IMR-90 (cell line): ENCODE data around the gene BCL2L1. TPM values are rescaled to one million over a fixed set of nuclear protein-coding genes. Genes with fewer than 3 reads are reported as not detected.
A peak's percentile ranks its signal among the peaks of the same experiment; 100 is the strongest.

Source experiments
- ATAC-seq: fragments of 200-7000 bp; cut with Tn5 transposase; 2 replicates; pipeline ENCODE4 v1.9.1; 2020; ENCODE audit warnings: low read depth, mild to moderate bottlenecking, moderate library complexity
- BruUV-seq: library from RNA; stranded (reverse); fragments of 400-500 nt; replicated peaks from 2 replicates; lab custom pipeline; 2021; lab: Mats Ljungman, UMichigan
- CTCF ChIA-PET: fragments of 300-600 bp; formaldehyde crosslinking; extraction: SDS; loops from one replicate; lab custom pipeline; 2021; ENCODE audit warnings: antibody characterized with exemption; lab: Yijun Ruan, JAX
- POLR2A ChIA-PET: fragments of 300-600 bp; sonication (Branson Sonifier 250); formaldehyde crosslinking; loops from one replicate; lab custom pipeline; 2022; ENCODE audit warnings: antibody characterized with exemption; ENCODE audit not compliant: unreplicated experiment; lab: Charles Lee
- DNase-seq: peaks from one replicate; pipeline ENCODE4 v3.0.0; 2013
- H2AFZ ChIP-seq: replicated peaks from 2 replicates; pipeline ENCODE3; 2013; ENCODE audit warnings: low read length, mild to moderate bottlenecking; ENCODE audit not compliant: poor library complexity
- H2AK5ac ChIP-seq: 2 replicates; pipeline ENCODE4 v1.6.1; 2013; ENCODE audit warnings: low read depth, low read length, inconsistent platforms
- H2AK9ac ChIP-seq: replicated peaks from 2 replicates; pipeline ENCODE3; 2013; ENCODE audit warnings: mild to moderate bottlenecking, low read depth, low read length, moderate library complexity; ENCODE audit not compliant: poor library complexity
- H2BK120ac ChIP-seq: 2 replicates; pipeline ENCODE4 v1.6.1; 2013; ENCODE audit warnings: low read depth, low read length, inconsistent platforms
- H2BK15ac ChIP-seq: 3 replicates; pipeline ENCODE4 v1.6.1; 2013; ENCODE audit warnings: low read depth, low read length, inconsistent platforms
- H2BK20ac ChIP-seq: 2 replicates; pipeline ENCODE4 v1.6.1; 2013; ENCODE audit warnings: low read depth, mild to moderate bottlenecking, inconsistent platforms, low read length, moderate library complexity
- H2BK5ac ChIP-seq: 2 replicates; pipeline ENCODE4 v1.6.1; 2013; ENCODE audit warnings: mild to moderate bottlenecking, low read depth, low read length, inconsistent platforms; ENCODE audit not compliant: poor library complexity, severe bottlenecking
- H3K14ac ChIP-seq: replicated peaks from 2 replicates; pipeline ENCODE4 v1.6.1; 2013; ENCODE audit warnings: low read depth, low read length, inconsistent platforms
- H3K18ac ChIP-seq: 2 replicates; pipeline ENCODE4 v1.6.1; 2013; ENCODE audit warnings: low read depth, low read length, control low read depth
- H3K23ac ChIP-seq: 2 replicates; pipeline ENCODE4 v1.6.1; 2013; ENCODE audit warnings: low read depth, low read length, inconsistent platforms
- H3K27ac ChIP-seq: 2 replicates; pipeline ENCODE4 v1.5.1; 2013; ENCODE audit warnings: mild to moderate bottlenecking, control low read depth, low read length; ENCODE audit not compliant: insufficient read depth
- H3K27me3 ChIP-seq: 2 replicates; pipeline ENCODE4 v1.6.1; 2013; ENCODE audit warnings: low read length; ENCODE audit not compliant: control insufficient read depth, insufficient read depth
- H3K36me3 ChIP-seq: 2 replicates; pipeline ENCODE4 v1.6.1; 2013; ENCODE audit warnings: low read length, mixed read lengths; ENCODE audit not compliant: control insufficient read depth, insufficient read depth
- H3K4ac ChIP-seq: 2 replicates; pipeline ENCODE4 v1.6.1; 2013; ENCODE audit warnings: low read depth, low read length, inconsistent platforms
- H3K4me1 ChIP-seq: 2 replicates; pipeline ENCODE4 v1.6.1; 2013; ENCODE audit warnings: low read length, mixed read lengths; ENCODE audit not compliant: control insufficient read depth, insufficient read depth
- H3K4me2 ChIP-seq: 2 replicates; pipeline ENCODE4 v1.6.1; 2013; ENCODE audit warnings: low read depth, mild to moderate bottlenecking, control low read depth, low read length, moderate library complexity
- H3K4me3 ChIP-seq: 2 replicates; pipeline ENCODE4 v1.5.1; 2013; ENCODE audit warnings: low read depth, mild to moderate bottlenecking, control low read depth, low read length, moderate library complexity; ENCODE audit not compliant: insufficient read depth
- H3K56ac ChIP-seq: 2 replicates; pipeline ENCODE4 v1.6.1; 2013; ENCODE audit warnings: low read length, inconsistent platforms; ENCODE audit not compliant: insufficient read depth; ENCODE audit errors: extremely low read depth
- H3K79me1 ChIP-seq, 2 experiments: 2 replicates each; pipeline ENCODE4 v1.6.1; 2013; ENCODE audit warnings: low read length in 2 of 2, inconsistent platforms in 1 of 2, low read depth in 1 of 2
- H3K9ac ChIP-seq: 2 replicates; pipeline ENCODE4 v1.6.1; 2013; ENCODE audit warnings: low read depth, low read length, control low read depth
- H3K9me1 ChIP-seq: 2 replicates; pipeline ENCODE4 v1.6.1; 2013; ENCODE audit warnings: low read length, inconsistent platforms; ENCODE audit not compliant: insufficient read depth
- H3K9me3 ChIP-seq: 2 replicates; pipeline ENCODE4 v1.6.1; 2013; ENCODE audit warnings: low read length; ENCODE audit not compliant: control insufficient read depth, insufficient read depth
- H4K20me1 ChIP-seq: 2 replicates; pipeline ENCODE4 v1.6.1; 2013; ENCODE audit warnings: low read length, inconsistent platforms; ENCODE audit not compliant: insufficient read depth
- H4K5ac ChIP-seq: 2 replicates; pipeline ENCODE4 v1.6.1; 2013; ENCODE audit warnings: mild to moderate bottlenecking, low read depth, low read length, control low read depth
- H4K8ac ChIP-seq, 2 experiments: 2 replicates each; pipeline ENCODE4 v1.6.1; 2013; ENCODE audit warnings: low read depth in 2 of 2, low read length in 2 of 2, control low read depth in 1 of 2, inconsistent platforms in 1 of 2
- H4K91ac ChIP-seq: 2 replicates; pipeline ENCODE4 v1.6.1; 2013; ENCODE audit warnings: low read depth, low read length, inconsistent platforms; ENCODE audit not compliant: insufficient read depth
- ELK1 ChIP-seq: fragments of 150-350 bp; IDR thresholded peaks from 2 replicates; pipeline ENCODE4 v1.6.1; 2016; ENCODE audit warnings: low read depth, mild to moderate bottlenecking, low read length, moderate library complexity, borderline replicate concordance
- POLR2A ChIP-seq: IDR thresholded peaks from 2 replicates; pipeline ENCODE4 v1.6.1; 2012; ENCODE audit warnings: mild to moderate bottlenecking, low read depth, low read length
- RAD21 ChIP-seq: IDR thresholded peaks from 2 replicates; pipeline ENCODE4 v1.6.1; 2012; ENCODE audit warnings: low read length, improper control_type of control experiment
- RFX5 ChIP-seq: IDR thresholded peaks from 2 replicates; pipeline ENCODE4 v1.8.0; 2012; ENCODE audit warnings: low read depth, mild to moderate bottlenecking, low read length, moderate library complexity
- USF2 ChIP-seq: fragments of 150-350 bp; IDR thresholded peaks from 2 replicates; pipeline ENCODE4 v1.6.1; 2017; ENCODE audit warnings: mild to moderate bottlenecking, antibody characterized with exemption, low read length, low read depth
- WGBS, 2 experiments: methylation state at CpG; one replicate each; pipeline versions ENCODE4 v1.1.5 to v1.1.7; 2013; ENCODE audit warnings: missing lambda C conversion rate in 2 of 2; ENCODE audit not compliant: insufficient read length in 1 of 2; ENCODE audit errors: extremely low coverage in 2 of 2; 5-methylcytosine and 5-hydroxymethylcytosine counted together
- dilution Hi-C: fragments of 300-500 bp; cut with HindIII; formaldehyde crosslinking; loops from one replicate; pipeline ENCODE4 v1.14.3; 2018; ENCODE audit warnings: low sequenced_read_pairs; ENCODE audit not compliant: unreplicated experiment
- in situ Hi-C: fragments of 300-500 bp; cut with MboI; formaldehyde crosslinking; loops from 3 replicates; pipeline ENCODE4 v1.14.3; 2019; ENCODE audit warnings: low sequenced_read_pairs, inconsistent platforms, mixed read lengths
- intact Hi-C: fragments of 100-400 bp; cut with micrococcal nuclease; formaldehyde crosslinking; loops from 2 replicates; pipeline ENCODE4 v1.10.0; 2022
- polyA plus RNA-seq, 3 experiments: library from polyadenylated mRNA; depleted of rRNA; stranded (reverse); fragments of >200 nt; gene quantifications; 2 replicates each; pipeline ENCODE4 v1.2.3, GENCODE V29; 2012; ENCODE audit warnings: low replicate concordance in 1 of 3
- total RNA-seq: library from RNA; depleted of rRNA; stranded (reverse); fragments of >200 nt; gene quantifications from 2 replicates; pipeline ENCODE4 v1.2.3, GENCODE V29; 2012

BCL2L1 gene
- total and polyA plus RNA-seq, 2 of the 4 experiments (the other 2 are of a cell fraction): 40.2 to 41.9 TPM

DNA sequence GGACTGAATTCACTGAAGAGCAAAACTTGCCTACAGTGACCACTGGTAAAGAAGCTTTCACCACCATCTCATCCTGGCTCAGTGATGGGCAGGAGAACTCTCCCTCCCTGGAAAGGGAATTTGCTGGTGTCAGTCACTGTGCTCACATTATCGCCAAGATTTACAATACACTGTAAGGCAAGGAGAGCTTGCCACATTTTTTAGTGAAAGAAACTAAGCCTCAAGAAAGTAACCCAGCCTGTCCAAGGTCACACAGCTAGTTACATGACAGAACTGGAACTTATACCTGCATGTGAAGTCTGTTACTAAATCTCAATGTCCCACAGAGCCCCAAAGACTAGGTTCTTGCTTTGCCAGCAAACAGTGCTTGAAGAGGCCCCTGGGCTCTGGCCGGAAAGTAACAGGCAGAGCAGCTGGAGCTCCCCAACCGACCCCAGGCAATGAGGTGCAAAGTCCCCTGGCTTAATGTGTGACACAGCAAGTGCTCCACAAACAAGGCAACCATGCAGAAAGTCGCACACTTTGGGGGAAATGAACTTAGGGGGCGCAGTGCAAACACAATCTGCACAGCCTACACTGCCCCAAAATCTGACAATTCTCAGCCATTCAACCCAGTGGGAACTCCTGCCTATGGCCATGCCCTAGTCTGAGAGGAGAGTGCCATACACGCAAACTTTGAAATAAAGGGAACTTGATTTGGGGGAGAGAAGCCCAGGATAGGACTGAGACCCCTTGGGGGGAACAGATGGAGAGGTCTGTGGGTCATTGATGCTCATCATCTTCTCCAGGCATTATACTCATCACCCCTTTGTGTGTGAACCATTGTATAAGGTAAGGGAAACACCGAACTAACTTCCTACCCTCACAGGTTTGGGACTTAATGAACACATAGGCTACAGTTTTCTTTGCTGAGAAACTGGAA, 1.9 kb downstream of the BCL2L1 start:
- Histone ChIP-seq H3K9ac (peak overlapping the region; percentile 83), H3K4me2 (peak overlapping the region; percentile 69), H3K4me3 (peak overlapping the region; percentile 75), H3K27ac (peak overlapping the region; percentile 63), H4K91ac (peak overlapping the region; percentile 100), H2BK20ac (peak overlapping the region; percentile 83), H2AFZ (peak overlapping the region; percentile 23), H3K14ac (peak overlapping the region; percentile 98), H3K79me1 (peaks cover 16 to 64% of the 10 kb centered on the region in 2 experiments), H2BK15ac (peak overlapping the region; percentile 90), H2BK120ac (peak overlapping the region; percentile 90), H2BK5ac (peak overlapping the region; percentile 82), H4K20me1 (no peaks in the 10 kb centered on the region; the same call in 1 of the 2 replicates), H3K56ac (peak overlapping the region; percentile 84), H3K23ac (peak overlapping the region; percentile 96), H3K27me3 (no peaks in the 10 kb centered on the region), H4K5ac (peak overlapping the region; percentile 49), H2AK5ac (peak overlapping the region; percentile 97), H3K4ac (peak overlapping the region; percentile 100), H3K36me3 (peaks cover 24% of the 10 kb centered on the region), H3K9me3 (no peaks in the 10 kb centered on the region), H3K9me1 (peaks cover 20% of the 10 kb centered on the region), H2AK9ac (peak overlapping the region; percentile 99), H3K4me1 (peaks cover 25% of the 10 kb centered on the region), H4K8ac (peak overlapping the region; percentile 10 to 85), H3K18ac (peak overlapping the region; percentile 49; the same call in 1 of the 2 replicates)
- intact Hi-C loops: no loop called here
- in situ Hi-C loops: loop anchor here (5.0 kb wide), 2 partner anchors 58 to 158 kb away; no protein-coding TSS in a partner anchor
- dilution Hi-C loops: no loop called here
- no CpG with 5 or more reads among the region's 7 CpGs for WGBS, 2 experiments
- TF ChIP-seq USF2: no peak
- TF ChIP-seq RAD21: no peak
- TF ChIP-seq RFX5: no peak
- no peak for TF ChIP-seq POLR2A
- no peak for TF ChIP-seq ELK1
- ATAC-seq: no peak
- POLR2A ChIA-PET: interaction anchor here (0.8 to 1.2 kb wide), 4 partner anchors 9 to 59 kb away, joined by 3 to 6 read pairs (median 4); no protein-coding TSS in a partner anchor
- CTCF ChIA-PET: interaction anchor here (0.5 to 5.1 kb wide), 4 partner anchors 58 to 147 kb away, joined by 3 to 59 read pairs (median 3); no protein-coding TSS in a partner anchor
- no peak for DNase-seq
- BruUV-seq: no TSS peak
